HG02623 (cell line): ENCODE measurements around the gene HAGHL.

Source experiments
- ATAC-seq: cut with Tn5 transposase; IDR thresholded peaks from one replicate; pipeline ENCODE4 v1.9.1; 2021; ENCODE audit warnings: moderate library complexity; ENCODE audit not compliant: unreplicated experiment

Gene HAGHL

DNA sequence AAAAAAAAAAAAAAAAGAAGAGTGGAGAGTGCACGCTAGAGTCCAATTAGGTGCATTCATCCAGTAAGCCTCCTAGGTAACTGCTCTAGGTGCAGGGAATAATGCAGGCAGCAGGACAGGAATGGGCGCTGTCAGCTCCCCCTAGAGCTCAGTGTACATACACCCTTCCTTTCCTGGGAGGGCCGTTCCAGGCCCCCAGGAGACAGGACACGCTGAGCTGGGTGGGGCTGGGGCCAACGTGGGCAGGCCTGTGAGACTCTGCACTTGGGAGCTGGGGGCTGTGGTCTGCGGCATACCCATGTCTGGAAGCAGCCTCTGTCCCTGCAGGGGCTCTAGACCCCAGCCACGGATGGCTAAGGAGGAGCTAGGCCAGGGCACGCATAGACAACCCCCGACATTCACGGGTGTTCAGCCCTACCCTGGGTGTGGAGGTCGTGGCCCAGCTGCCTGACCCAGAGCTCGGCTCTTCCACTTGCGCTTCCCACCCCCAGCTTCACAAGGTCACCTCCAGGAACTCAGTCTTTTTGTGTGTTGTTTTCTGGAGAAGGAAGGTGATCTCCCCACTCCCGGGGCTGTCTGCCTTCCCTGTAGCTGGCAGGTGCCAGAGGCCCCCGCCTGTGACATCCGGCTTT lies 7.0 kb upstream of the HAGHL start:
- ATAC-seq: no peak

DNA sequence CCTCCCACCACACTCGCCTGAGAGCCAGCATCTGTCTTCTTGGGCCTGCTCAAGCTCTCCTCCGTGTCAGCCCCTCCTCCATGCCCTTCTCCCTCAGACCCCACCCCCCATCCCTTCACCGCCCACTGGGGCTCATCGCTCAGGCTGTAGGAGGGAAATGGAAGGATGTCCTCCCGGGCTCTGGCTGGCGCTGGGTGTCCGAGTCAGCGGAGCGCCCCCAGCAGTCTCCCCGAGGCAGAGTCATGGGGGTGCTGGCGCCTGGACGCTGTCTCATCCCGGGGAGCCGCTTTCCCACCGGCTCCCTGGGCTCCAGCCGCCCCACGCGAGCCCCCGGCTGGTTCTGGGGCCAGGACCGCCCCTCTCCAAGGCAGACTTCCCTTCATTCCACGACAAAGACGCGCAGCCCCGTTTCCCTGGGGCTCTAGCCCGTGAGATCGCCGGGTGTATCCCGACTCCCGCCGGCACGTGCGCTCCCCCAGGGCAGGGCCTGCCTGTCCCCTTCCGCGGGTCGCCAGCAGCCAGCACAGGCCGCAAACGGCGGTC lies 6.4 kb upstream of the HAGHL start:
- ATAC-seq: peak; percentile 12

DNA sequence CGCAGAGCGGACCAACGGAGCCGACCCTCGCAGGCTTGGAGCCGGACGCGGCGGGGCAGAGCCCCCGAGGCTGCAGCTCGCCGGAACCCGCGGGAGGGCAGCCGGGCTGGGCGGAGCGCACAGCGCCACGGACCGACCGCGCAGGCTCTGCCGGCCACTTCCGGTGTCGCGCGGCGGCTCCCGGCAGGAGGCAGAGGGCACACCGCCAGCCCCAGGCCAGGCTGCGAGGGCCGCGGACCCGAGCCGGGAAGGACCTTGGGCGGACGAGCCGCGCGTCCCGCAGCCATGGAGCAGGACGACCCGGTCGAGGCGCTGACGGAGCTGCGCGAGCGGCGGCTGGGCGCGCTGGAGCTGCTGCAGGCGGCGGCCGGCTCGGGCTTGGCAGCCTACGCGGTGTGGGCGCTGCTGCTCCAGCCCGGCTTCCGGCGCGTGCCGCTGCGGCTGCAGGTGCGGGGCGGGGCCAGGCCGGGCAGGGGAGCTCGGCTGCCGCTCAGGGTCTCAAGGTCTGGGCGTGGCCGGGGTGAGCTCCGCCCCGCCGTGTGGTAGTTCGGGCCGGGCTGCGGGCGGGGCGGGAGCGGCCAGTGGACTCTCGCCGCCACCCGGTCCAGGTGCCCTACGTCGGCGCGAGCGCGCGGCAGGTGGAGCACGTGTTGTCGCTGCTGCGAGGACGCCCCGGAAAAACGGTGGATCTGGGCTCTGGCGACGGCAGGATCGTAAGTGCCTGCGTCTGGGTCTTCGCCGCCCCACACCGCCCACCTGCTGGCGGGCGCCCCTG lies 5.7 kb upstream of the HAGHL start, which contains the start of gene ANTKMT:
Gene ANTKMT, plus strand, starts transcription at position 157 of the 775 bp plus-strand sequence. Its CDS starts 129 bp downstream, at position 286.
- peak; percentile 60 for ATAC-seq

DNA sequence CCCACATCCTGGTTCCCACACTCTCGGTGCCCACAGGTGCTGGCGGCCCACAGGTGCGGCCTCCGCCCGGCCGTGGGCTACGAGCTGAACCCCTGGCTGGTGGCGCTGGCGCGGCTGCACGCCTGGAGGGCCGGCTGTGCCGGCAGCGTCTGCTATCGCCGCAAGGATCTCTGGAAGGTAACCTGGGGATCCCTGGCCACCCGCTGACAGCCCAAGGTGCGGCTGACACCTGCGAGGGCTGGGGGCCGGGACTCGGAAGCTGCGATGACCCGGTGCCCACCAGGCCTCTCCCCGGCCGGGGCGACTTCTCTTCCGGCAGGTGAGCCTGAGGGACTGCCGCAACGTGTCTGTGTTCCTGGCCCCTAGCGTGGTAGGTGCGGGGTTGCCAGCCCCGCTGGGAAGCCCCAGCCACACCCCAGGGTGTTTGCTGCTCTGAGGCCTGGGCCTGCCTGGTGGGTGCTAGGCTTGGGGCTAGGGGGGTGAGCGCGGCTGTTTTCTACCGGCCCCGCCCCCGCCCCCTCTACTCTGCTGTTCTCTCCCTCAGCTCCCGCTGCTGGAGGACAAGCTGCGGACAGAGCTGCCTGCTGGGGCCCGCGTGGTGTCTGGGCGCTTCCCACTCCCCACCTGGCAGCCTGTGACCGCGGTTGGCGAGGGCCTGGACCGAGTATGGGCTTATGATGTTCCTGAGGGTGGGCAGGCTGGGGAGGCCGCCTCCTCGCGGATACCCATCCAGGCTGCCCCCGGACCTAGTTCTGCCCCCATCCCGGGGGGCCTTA lies 5.0 kb upstream of the HAGHL start:
- ATAC-seq: no peak

DNA sequence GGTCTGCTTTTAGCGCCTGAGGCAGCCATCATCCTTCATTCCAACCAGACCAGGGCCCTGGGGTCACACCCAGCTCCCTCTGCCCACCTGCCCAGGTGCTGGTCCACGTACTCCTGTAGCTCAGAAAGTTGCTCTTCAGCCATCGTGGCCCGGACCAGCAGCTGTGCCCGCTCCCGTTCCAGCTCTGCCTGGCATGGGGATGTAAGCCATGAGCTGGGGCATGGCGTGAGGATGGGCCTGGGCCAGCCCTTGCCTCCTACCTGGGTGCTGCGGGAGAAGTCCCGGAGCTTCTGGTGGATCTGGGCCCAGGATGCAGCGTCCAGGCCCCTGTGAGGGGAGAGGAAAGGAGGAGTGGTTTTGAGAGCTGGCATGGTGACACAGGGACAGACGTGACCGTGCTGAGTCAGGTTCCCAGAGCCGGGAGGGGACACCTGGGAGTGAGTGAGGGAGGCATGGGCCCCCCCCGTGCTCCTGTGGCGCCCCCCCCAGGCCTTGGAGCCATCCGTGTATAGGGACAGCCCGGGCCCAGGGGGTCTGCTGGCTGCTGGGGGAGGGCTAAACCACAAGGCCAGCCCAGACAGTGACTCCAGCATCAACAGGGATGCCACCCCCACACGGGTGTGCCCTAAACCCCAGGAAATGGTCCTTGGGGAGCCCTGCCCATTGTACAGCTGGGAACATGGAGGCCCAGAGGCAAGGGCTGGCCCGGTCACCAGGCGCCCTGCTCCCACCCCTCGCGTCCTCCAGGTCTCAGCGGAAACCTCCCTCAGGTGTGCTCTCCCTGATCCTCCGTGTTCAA lies 3.9 kb upstream of the HAGHL start:
- ATAC-seq: no peak

DNA sequence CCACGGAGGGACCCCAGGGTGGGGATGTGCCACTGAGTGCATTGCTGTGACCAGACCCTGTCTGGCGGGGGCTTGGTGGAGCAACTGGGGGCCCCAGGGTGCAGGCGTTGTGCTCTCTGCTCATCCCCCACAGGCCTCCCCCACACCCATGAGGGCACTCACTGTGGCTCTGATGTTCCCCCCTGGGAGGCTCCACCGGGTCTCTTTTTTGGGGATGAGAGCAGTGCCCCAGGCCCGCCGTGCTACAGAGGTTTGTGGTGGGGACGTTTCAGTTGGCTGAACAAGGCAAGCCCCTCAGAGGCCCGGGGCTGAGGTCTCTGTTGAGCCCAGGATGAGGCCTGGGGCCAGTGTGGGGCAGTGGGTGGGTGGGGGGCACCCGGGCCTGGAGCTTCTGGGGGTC lies 3.2 kb upstream of the HAGHL start:
- no peak for ATAC-seq

DNA sequence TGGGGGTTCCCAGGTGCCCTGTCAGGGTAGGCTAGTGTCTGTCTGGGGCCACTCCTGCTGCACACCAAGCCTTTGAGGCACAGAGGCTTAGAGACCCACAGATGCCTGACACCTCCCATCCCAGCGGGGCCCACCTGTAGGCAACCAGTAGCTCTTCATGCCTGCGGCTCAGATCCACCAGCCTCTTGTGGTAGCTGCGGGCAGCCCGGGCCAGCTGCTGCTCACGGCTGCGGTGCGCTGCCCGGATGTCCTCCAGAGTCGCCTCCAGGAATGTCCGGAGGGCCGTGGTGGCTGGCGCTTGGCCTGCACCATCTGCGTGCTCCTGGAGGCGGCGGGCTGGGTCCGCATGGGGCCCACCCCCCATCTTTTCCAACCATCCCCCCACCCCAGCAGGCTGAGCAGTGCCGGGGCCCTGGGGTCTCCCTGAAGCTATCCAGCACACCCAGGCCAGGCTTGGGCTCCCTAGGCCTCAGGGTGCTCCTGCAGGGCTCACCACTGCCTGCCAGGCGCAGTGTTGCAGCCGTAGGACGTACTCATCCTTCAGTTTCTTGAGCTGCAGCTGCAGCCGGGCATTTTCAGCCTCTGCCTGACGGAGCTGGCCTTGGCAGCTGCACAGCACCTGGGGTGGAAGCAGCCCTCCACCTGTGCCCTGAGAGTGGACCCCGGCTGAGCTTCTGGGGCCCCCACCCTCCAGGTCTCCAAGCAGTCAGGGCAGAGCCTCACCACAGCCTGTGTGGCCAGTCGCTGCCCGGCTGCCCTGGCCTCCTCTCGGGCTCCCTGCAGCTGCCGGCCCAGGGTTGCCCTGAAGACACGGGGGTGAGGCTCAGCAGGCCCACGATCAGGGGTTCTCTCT lies 2.5 kb upstream of the HAGHL start:
- ATAC-seq: no peak

DNA sequence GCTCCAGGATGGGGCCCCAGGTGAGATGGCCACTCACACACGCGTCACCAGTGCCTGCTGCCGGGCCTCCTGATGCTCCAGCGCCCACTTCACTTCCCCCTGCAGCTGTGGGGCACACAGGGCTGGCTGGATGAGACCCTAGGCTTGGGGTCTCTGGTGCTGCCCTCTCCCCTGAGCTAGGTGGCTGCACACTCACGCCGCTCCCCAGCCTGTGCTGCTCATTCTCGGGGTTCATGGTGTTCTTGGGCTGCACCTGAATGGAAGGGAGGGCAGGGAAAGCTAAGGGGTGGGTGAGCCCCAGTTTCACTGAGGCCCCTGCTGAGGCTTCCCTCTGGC lies 1.9 kb upstream of the HAGHL start:
- no peak for ATAC-seq

DNA sequence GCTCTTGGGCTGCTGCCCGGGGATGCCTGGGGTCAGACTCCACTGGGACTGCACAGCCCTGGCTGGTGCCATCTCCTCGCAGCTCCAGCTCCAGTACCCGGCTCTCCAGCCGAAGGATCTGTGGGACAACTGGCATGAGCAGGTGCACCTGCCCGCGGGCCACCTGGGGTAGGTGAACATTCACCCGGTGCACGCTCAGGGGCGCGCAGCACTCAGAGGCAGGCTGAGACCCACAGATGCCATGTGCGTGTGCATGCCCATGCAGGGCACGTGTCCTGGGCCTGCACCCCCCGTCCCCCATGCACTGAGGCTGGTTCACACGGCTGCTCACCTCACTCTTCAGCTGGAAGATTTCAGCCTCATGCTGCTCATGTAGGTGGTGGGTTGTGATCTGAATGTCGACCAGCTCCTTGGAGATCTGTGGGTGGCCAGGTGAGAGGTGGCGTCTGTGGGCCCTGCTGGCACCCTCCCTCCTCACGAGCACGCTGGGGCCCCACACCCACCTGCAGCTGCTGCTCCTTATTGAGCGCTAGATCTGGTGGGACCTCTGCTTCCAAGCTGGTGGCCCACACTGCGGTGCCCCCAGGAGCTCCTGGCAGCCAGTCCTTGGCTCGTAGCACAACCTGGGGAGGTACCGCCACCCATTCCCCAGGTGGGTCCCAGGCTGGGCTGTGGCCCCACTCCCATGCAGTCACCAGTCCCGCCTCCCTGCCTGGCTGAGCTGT lies 1.3 kb upstream of the HAGHL start:
- ATAC-seq: no peak

DNA sequence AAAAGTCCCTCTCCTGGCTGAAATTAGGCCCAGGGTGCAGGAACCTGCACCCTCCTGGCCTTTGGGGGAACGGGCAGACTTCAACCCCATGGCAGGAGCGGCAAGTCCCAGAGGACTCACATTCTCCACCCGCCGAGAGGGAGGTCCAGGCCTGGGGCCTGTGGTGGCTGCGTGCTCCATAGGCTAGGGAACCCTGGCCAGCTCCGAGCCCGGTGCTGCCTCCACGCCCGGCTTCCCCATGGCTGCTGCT lies 793 bp upstream of the HAGHL start:
- no peak for ATAC-seq

DNA sequence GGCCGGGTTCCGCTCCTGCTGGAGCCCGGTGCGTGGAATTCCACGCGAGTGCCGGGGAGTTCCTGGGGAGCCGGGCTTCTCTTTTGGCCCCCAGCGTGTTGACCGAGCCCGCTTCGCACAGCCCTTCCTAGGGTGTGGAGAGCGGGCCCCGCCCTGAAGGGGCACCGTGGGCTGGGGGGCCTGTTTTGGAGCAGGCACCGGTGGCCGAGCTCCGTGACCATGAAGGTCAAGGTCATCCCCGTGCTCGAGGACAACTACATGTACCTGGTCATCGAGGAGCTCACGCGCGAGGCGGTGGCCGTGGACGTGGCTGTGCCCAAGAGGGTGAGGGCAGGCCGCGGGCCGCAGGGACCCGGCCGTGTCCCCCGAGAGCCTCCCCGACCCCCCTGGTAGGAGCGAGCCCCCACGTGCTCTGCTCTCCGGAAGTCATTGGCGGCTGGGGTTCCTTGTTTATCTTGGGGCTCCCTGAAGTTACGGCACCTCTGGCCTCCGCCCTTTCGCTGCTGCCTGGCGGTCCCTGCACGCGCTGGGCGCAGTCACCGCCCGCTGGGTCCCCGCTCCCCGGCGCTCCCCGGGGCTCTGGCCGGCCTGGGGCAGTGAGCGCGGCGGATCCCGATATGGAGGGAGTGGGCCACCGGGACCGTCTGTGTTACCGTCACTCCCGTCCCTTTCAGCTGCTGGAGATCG lies 528 bp downstream of the HAGHL start:
- ATAC-seq: no peak

DNA sequence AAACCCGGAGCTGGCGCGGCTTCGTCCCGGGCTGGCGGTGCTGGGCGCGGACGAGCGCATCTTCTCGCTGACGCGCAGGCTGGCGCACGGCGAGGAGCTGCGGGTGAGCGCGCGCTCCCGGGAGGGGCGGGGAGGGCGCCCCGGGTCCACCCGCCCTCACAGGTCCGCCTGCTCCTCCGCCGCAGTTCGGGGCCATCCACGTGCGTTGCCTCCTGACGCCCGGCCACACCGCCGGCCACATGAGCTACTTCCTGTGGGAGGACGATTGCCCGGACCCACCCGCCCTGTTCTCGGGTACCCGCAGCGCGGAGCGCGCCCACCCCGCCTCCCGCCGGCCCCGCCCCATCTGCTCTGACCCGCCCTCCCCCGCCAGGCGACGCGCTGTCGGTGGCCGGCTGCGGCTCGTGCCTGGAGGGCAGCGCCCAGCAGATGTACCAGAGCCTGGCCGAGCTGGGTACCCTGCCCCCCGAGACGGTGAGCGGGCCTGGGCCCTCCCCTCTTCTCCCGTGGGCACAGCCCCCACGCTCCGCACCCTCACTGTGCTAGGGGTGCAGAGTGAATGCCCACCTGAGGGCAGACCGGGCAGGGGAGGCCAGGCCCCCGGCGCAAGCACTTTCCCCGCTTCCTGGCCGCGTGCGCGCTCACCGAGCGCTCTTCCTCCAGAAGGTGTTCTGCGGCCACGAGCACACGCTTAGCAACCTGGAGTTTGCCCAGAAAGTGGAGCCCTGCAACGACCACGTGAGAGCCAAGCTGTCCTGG lies 1.4 kb downstream of the HAGHL start:
- no peak for ATAC-seq

DNA sequence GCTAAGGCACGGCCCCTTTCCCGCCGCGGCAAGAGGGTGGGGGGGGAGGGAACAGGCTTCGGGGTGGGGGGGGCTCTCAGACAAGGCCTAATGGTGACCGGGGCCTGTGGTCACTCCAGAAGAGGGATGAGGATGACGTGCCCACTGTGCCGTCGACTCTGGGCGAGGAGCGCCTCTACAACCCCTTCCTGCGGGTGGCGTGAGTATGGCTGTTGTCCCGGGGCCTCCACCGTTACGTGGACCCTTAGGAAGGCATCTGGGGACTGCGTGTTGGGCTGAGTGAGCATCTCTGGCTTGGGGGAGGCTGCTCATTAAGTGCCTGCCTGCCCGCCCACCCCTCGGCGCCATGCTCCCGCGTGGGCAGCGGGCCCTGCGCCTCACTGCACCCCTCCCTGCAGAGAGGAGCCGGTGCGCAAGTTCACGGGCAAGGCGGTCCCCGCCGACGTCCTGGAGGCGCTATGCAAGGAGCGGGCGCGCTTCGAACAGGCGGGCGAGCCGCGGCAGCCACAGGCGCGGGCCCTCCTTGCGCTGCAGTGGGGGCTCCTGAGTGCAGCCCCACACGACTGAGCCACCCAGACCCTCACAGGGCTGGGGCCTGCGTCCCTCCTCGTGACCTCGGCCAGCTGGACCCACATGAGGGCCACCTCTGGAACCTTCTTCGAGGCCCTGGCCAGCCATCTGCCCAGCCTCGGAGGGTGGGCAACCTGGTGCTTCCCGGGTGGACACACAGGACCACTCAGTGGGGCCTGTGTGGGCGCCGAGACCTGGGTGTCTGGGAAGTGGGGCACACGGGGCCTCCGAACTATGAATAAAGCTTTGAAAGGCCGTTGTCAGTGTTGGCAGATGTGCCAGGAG lies 2.2 kb downstream of the HAGHL start:
- ATAC-seq: no peak

DNA sequence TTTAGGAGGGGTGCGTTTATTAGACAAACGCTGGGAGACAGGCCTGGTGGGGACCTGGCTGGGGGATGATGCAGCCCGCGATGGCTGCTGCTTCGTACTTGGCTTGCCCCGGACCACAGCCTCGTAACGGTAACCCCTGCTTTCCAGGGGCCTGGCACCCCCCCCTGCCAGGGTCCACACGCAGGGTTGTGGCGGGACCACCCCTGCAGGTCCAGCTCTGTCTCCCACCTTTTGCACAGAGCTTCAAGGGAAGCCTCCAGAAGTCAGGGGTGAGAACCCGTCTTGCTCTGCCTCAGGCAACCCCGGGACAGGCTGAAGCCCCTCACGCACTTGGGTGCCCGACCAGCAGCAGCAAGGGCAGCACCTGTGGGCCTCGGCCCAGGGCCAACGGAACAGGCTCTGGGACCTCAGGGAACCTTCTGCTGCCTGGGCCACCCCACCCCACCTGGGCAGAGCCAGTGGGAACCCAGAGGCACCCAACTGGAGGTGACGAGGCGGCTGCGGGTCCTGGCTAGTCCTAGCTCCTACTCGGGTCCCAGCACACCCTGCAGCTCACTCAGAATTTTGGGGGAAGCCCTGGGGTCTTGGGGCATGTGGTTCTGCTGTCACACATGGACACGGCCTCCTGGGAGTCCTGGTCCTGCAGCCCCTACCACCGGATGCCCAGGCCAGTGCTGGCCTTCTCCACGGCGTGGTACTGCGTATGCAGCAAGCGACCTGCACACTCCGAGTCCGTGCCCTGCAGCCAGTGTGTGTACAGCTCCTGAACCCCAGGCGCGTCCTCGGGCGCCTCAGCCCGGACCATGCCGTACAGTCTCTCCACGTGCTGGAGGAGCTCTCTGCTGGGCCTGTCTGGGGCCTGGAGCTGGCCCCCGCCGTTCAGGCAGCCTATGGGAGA lies 3.1 kb downstream of the HAGHL start:
- no peak for ATAC-seq

DNA sequence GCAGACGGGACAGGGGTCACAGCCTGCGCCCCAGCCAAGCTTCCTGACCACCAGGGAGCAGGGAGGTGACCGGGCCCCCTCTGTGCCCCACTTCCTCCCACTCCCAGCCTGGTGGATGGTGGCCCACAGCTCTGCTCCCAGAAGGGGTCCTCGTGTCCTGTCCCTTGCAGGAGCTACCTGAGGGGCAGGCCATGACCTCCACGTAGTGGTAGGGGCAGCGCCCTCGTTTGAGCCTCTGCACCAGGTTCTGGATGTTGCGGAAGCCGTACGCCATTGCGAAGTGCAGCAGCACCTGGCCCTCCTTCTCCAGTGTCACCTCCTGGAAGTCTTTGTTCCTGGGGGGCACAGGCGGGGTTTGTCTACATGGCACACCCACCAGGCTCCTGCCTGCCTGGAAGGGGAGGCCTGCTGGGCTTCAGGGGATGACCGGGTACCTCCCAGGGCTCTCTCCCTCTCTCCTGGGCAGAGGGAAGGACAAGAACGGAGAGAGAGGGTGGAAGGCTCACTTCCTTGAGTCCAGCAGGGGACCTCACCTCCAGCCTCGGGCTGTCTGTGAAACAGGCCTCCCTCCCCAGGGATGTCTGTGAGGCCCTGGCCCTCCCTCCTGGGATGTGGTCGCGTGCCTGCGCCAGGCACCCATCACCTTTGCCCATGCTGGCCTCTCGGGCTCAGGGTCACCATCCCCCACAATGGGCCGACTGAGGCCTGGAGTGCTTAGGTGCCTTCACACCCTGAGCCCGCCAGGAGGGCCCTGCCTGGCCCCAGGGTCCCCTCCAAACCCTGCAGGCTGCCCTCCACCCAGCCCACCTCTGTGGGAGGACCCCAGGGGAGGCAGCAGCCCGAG lies 4.0 kb downstream of the HAGHL start:
- no peak for ATAC-seq
